NCI-H1105 treated with DMSO at 0.1 percent for 48 hours (cell line): ENCODE measurements around the gene SFXN3.
"Not testable (repeated sequence)": the region's sequence is repeated elsewhere in the genome, so short reads cannot be mapped to it uniquely, and the experiment has no call there.

ENCODE experiments used
- DNase-seq: peaks from one replicate; lab custom pipeline; 2025; lab: John Stamatoyannopoulos, UW

SFXN3 gene

DNA sequence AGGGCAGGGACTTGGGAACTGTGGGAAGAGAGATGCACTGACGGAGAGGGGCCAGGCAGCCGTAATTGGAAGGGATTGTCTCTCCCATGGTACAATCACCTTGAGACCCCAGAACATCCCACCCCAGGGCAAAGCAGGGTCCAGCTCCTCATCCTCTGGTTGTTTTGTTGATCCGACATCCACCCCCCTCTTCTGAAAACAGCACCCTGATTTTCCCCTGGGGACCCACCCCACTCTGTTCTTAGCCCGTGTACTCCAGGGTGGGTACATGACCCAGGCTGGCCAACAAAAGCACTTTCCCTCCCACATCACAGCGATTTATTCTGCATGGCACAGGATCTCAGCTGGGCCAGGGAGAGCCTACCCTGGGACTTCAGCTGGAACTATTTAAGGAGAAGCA lies 14.2 kb upstream of the SFXN3 start:
- DNase-seq, result no peak

DNA sequence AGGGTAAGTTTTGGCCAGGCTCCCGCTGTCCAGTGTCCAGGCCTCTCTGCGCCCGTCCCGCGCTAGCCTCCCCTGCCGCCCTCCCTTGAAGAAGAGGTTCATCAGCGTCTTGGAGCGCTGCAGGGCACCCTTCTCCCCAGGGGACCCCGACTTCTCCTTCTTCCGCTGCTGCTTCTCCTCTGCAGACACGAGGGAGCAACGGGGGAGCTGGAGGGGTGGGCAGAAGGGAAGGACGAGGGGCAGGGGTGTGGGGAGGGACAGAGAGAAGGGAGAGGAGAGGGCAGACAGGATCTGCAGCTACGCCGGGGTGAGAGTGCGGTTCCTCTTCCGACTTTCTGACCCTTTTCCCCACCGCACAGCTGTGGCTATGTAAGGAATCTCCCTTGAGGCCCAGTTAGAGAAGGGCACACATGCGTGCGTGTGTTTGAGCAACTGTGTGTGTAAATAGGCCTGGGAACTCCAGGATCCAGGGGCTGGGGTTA lies 12.9 kb upstream of the SFXN3 start:
- DNase-seq, result no peak

- DNase-seq, result peak; percentile 41
Measured at GRCh38 chr10:101018600-101019439, 12.2 kb upstream of the SFXN3 start.

- DNase-seq, result no peak
Measured at GRCh38 chr10:101019440-101019703, 11.7 kb upstream of the SFXN3 start.

- no peak for DNase-seq
Measured at GRCh38 chr10:101020427-101021075, 10.5 kb upstream of the SFXN3 start.

DNA sequence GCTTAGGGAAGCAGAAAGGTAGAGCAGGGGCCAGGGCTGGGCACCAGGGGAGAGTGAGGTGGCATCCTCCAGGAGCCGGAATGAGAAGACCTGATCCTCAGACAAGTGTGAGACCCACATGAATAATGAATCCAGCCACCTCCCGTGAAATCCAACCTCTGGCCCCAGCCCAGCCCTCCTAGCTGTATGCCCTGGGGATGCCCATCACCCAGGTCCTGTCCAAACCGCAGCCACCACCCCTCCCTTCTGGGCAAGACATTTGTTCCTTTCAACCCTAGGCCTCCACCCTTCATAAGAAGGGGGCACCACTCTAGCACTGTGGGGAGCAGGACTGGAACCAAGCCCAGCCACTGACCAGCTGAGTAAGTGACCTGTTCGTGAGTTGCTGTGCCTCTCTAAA lies 9.8 kb upstream of the SFXN3 start:
- no peak for DNase-seq

GRCh38 chr10:101021692-101022251 lies 9.3 kb upstream of the SFXN3 start:
- no peak for DNase-seq

GRCh38 chr10:101022967-101023705 lies 7.9 kb upstream of the SFXN3 start:
- DNase-seq, result no peak

DNA sequence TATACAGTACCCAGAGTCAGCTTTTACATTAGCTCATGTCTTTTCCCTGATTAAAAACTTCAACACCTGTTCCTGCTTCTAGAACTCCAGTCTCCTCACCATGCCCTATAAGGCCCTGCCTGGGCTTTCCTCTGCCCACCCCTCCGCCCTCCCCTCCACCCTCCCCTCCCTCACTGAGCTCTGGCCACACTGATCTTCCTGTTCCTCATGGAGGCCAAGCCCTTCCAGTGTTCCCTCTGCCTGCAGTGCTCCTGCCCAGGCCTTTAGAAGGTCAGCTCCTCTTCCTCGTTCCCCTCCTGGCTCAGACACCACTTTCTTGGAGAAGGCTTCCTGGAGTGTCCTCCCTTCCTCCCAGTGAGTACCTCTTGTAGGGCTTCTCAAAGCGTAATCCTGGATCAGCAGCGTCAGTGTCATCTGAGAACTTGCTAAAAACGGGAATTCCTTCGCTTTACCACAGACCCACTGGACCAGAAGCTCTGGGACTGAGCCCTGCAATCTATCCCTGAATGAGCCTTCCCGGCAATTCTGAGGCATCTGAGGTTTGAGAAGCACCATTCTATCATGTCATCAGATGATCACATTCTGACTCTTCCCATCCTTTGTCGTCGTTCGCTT lies 3.8 kb upstream of the SFXN3 start:
- no peak for DNase-seq

- no peak for DNase-seq
Measured at GRCh38 chr10:101028446-101029337, 2.3 kb upstream of the SFXN3 start.

DNA sequence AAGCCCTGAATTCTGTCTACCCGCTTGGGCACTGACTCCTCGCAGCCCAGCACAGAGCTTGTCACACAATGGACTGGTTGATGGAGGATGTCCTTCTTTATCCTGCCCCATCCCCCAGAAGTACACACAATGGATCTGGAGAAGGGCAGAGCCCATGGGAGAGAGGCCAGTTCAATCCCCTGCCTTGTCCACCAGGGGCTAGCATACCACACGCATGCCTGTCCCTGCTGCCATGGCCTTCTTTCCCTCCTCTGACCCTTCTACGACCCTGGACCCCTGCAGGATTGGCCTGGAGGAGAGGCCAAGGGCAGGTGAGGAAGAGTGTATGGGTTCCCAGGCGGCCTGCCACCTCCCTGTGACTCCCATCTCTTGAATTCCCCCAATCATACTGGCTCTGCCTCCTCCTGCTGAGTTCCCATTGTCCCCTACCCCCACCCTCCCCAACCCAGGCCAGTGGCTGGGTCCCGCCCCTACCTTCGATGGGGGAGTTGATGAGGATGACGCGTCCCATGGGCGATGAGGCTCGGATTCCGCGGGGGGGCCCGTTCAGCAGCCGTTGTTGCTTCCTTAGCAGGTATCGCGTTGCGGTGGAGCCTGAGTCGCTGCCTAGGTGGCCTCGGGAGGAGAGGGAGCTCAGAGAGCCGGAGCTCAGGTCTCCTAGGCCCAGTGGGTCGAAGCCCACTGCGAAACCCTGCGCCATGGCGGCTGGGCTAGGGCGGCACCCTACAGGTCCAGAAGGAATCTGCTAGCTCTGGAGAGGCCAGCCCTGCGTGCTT lies 1.3 kb upstream of the SFXN3 start:
- DNase-seq, result no peak

GRCh38 chr10:101030496-101031127 lies 422 bp upstream of the SFXN3 start:
- DNase-seq, result no peak

DNA sequence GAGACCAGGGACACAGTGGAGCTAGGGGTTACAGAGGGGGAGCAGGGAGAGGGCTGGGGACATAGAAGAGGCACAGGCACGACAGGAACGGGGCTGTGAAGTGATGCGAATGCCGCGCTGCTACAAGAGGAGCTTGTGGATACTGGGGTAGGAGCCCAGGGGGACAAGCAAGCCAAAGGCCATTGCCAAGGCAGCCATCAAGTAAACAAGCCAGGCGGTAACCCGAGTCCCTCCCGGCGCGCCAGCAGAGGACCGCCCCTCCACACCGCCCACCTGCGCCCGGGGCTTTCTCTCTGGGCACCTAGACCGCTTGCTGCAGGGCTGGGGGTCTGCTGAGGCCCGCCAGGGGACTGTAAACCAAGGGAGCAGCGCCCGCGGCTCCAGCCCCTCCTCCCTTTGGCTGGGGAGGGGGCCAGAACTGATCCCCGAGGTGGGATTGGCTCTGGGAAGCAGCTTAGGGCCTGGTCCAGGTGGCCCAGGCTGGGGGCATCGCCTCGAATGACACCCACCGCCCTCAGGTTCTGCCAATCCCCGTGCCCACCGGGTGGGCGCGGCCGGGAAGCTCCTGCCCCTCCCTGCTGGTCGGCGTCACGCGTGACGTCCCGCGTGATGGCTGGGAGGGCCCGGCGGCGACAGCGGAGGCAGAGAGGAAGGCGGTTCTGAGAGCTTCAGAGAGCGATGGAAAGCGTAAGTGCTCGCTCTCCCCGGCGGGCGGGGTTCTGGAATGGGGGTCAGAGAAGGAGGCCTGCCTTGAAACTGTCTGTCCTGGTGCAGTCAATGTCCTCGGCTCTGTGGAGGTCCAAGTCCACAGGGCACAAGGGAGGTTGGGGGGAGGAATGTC lies 982 bp downstream of the SFXN3 start:
- peak; percentile 37 for DNase-seq

GRCh38 chr10:101032637-101033224 lies 1.7 kb downstream of the SFXN3 start:
- no peak for DNase-seq

GRCh38 chr10:101033276-101033675 lies 2.2 kb downstream of the SFXN3 start:
- DNase-seq, result no peak

- DNase-seq, result not testable (repeated sequence)
Measured at GRCh38 chr10:101034404-101034803, 3.4 kb downstream of the SFXN3 start.

DNA sequence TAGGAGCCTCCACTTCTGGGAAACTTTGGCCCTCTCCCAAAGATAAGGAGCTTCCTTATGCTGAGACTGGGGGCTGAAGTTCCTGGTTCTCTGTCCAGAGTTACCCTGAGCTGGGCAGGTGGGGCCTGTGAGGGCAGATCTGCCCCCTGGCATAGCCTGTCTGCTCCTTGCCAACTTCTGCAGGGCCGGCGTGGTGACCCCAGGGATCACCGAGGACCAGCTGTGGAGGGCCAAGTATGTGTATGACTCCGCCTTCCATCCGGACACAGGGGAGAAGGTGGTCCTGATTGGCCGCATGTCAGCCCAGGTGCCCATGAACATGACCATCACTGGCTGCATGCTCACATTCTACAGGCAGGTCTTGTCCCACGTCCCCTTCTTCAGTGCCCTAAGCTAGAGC lies 4.3 kb downstream of the SFXN3 start:
- no peak for DNase-seq

- no peak for DNase-seq
Measured at GRCh38 chr10:101035916-101036702, 5.1 kb downstream of the SFXN3 start.
